SK-N-SH (cell line): Measurements from ENCODE around the gene GBA3.

ENCODE experiments used
- CTCF ChIP-seq: fragments of 200-600 bp; sonication (generic); IDR thresholded peaks from 2 replicates; pipeline ENCODE4 v1.6.1; 2017; ENCODE audit warnings: antibody characterized with exemption, mild to moderate bottlenecking, moderate library complexity
- REST ChIP-seq: IDR thresholded peaks from 2 replicates; pipeline ENCODE4 v1.6.1; 2012; ENCODE audit warnings: mild to moderate bottlenecking, low read depth, low read length, moderate library complexity

- TF ChIP-seq CTCF (no peak), REST (no peak)
Observed at GRCh38 chr4:22814906-22815305, 122.2 kb downstream of the GBA3 start.
